Panc1 (cell line): Measurements from ENCODE around the gene CHCHD1. TPM values are rescaled to one million over a fixed set of nuclear protein-coding genes. Genes with fewer than 3 reads are reported as not detected.

ENCODE experiments used
- total RNA-seq: library from RNA; stranded (reverse); gene quantifications from one replicate; pipeline ENCODE4 v1.2.1, GENCODE V29; 2021; ENCODE audit not compliant: unreplicated experiment

CHCHD1 gene
- total RNA-seq, 1 experiment from 2014 or later, result 41.2 TPM

Other genes starting within 250 kb of the CHCHD1 start
- 32.8 TPM for gene USP54, start 190.7 kb upstream of the CHCHD1 start, total RNA-seq
- not detected for gene MYOZ1, start 140.6 kb upstream of the CHCHD1 start, total RNA-seq
- gene SYNPO2L, start 126.0 kb upstream of the CHCHD1 start, total RNA-seq, result not detected
- gene AGAP5, start 83.9 kb upstream of the CHCHD1 start, total RNA-seq, result 6.6 TPM
- 113 TPM for gene SEC24C, start 37.7 kb upstream of the CHCHD1 start, total RNA-seq
- gene ZSWIM8, start 3.6 kb downstream of the CHCHD1 start, total RNA-seq, result 109 TPM
- 49.0 TPM for gene NDST2, start 29.6 kb downstream of the CHCHD1 start, total RNA-seq
- 41.4 TPM for gene CAMK2G, start 92.5 kb downstream of the CHCHD1 start, total RNA-seq
- gene PLAU, start 129.1 kb downstream of the CHCHD1 start, total RNA-seq, result 305 TPM
- gene VCL, start 216.1 kb downstream of the CHCHD1 start, total RNA-seq, result 495 TPM